Stimulated activated naive CD8-positive, alpha-beta T cell treated with anti-CD3 and anti-CD28 coated beads, Interleukin-15, Interleukin-2, amounts not matched to agents 100 ng/mL and 50 ng/mL, for 24 hours (primary cell): ENCODE data around the gene IL1RAPL1.

Experiments
- H3K27ac Mint-ChIP-seq: one replicate; pipeline ENCODE4 v1.8.0; 2021; ENCODE audit warnings: mild to moderate bottlenecking, mixed read lengths
- H3K27me3 Mint-ChIP-seq: one replicate; pipeline ENCODE4 v1.8.0; 2021; ENCODE audit warnings: mixed read lengths
- H3K36me3 Mint-ChIP-seq: one replicate; pipeline ENCODE4 v1.8.0; 2021; ENCODE audit warnings: low read depth, mixed read lengths
- H3K4me1 Mint-ChIP-seq: one replicate; pipeline ENCODE4 v1.8.0; 2021; ENCODE audit warnings: low read depth, mixed read lengths
- H3K4me3 Mint-ChIP-seq: one replicate; pipeline ENCODE4 v1.8.0; 2021; ENCODE audit warnings: mild to moderate bottlenecking, mixed read lengths
- H3K9me3 Mint-ChIP-seq: one replicate; pipeline ENCODE4 v1.8.0; 2021; ENCODE audit warnings: mixed read lengths

Gene IL1RAPL1

GRCh38 chrX:29726811-29727210 lies 1139.6 kb downstream of the IL1RAPL1 start:
- H3K27ac Mint-ChIP-seq, result no peak overlapping the region
- no peaks in the 10 kb centered on the region for H3K9me3 Mint-ChIP-seq
- H3K27me3 Mint-ChIP-seq, result no peaks in the 10 kb centered on the region
- H3K4me3 Mint-ChIP-seq, result no peak overlapping the region
- no peaks in the 10 kb centered on the region for H3K4me1 Mint-ChIP-seq
- no peaks in the 10 kb centered on the region for H3K36me3 Mint-ChIP-seq

GRCh38 chrX:29728639-29729038 lies 1141.4 kb downstream of the IL1RAPL1 start:
- H3K9me3 Mint-ChIP-seq, result peaks cover 5% of the 10 kb centered on the region
- H3K27ac Mint-ChIP-seq, result no peak overlapping the region
- no peaks in the 10 kb centered on the region for H3K4me1 Mint-ChIP-seq

DNA sequence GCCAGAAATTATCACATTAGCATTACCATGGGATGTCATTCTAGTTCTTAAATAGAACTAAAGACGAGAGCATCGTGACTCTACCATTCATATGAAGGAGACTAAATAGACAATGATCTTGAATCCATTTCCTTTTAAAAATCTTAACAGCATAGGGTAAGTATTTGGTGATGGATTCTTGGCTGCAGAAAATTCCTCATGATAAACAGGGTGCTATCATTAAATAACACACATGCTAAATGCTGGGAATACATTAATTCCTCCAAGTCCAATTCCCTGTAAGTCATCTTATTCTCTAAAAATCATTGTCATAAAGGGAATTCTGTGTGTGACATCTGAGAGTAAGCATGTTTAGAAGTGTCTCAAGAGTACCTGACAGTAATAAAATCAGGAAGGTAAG lies 1157.7 kb downstream of the IL1RAPL1 start:
- Mint-ChIP-seq H3K4me3 (no peak overlapping the region), H3K36me3 (no peaks in the 10 kb centered on the region), H3K27ac (no peak overlapping the region), H3K27me3 (no peaks in the 10 kb centered on the region), H3K4me1 (no peaks in the 10 kb centered on the region), H3K9me3 (no peaks in the 10 kb centered on the region)

More at GRCh38 chrX:29728639-29729038, 1141.4 kb downstream of the IL1RAPL1 start:
- Mint-ChIP-seq H3K27me3 (no peaks in the 10 kb centered on the region), H3K36me3 (no peaks in the 10 kb centered on the region), H3K4me3 (no peak overlapping the region)

GRCh38 chrX:29746326-29746725 lies 1159.1 kb downstream of the IL1RAPL1 start:
- Mint-ChIP-seq H3K27me3 (no peaks in the 10 kb centered on the region), H3K27ac (no peak overlapping the region), H3K36me3 (no peaks in the 10 kb centered on the region), H3K4me3 (no peak overlapping the region), H3K4me1 (no peaks in the 10 kb centered on the region), H3K9me3 (no peaks in the 10 kb centered on the region)

- Mint-ChIP-seq H3K27ac (no peak overlapping the region), H3K27me3 (no peaks in the 10 kb centered on the region), H3K9me3 (no peaks in the 10 kb centered on the region), H3K36me3 (no peaks in the 10 kb centered on the region), H3K4me1 (no peaks in the 10 kb centered on the region), H3K4me3 (no peak overlapping the region)
Observed at GRCh38 chrX:29762006-29762405, 1174.8 kb downstream of the IL1RAPL1 start.

DNA sequence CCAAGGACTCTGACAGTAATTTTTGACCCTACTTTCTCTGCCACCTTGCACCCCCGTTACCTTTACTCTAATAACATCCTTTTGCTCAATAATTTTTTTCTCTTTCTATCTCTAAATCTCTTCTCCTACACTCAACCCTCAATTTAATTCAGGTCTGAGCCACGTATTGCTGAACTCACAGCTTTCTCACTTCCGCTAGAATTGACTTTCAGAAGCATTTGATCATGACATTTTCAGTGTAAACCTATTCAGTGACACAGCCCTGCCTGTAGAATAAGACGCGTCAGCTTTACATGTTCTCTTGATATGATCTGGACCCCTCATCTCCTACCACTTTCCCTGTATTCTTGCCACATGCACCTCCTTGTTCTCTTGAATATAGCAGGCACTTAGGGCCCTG lies 1188.6 kb downstream of the IL1RAPL1 start:
- H3K4me1 Mint-ChIP-seq, result no peaks in the 10 kb centered on the region
- H3K27ac Mint-ChIP-seq, result no peak overlapping the region
- peaks cover 4% of the 10 kb centered on the region for H3K9me3 Mint-ChIP-seq
- H3K27me3 Mint-ChIP-seq, result no peaks in the 10 kb centered on the region
- H3K4me3 Mint-ChIP-seq, result no peak overlapping the region
- H3K36me3 Mint-ChIP-seq, result no peaks in the 10 kb centered on the region

- no peaks in the 10 kb centered on the region for H3K27me3 Mint-ChIP-seq
Observed at GRCh38 chrX:29787656-29788055, 1200.4 kb downstream of the IL1RAPL1 start.

GRCh38 chrX:29788991-29789699 lies 1201.9 kb downstream of the IL1RAPL1 start:
- Mint-ChIP-seq H3K4me1 (no peaks in the 10 kb centered on the region), H3K4me3 (no peak overlapping the region), H3K9me3 (no peaks in the 10 kb centered on the region), H3K27me3 (no peaks in the 10 kb centered on the region), H3K27ac (no peak overlapping the region), H3K36me3 (no peaks in the 10 kb centered on the region)

More at GRCh38 chrX:29787656-29788055, 1200.4 kb downstream of the IL1RAPL1 start:
- no peaks in the 10 kb centered on the region for H3K36me3 Mint-ChIP-seq
- H3K9me3 Mint-ChIP-seq, result peaks cover 4% of the 10 kb centered on the region
- H3K27ac Mint-ChIP-seq, result no peak overlapping the region
- H3K4me3 Mint-ChIP-seq, result no peak overlapping the region
- H3K4me1 Mint-ChIP-seq, result no peaks in the 10 kb centered on the region

GRCh38 chrX:29792335-29792734 lies 1205.1 kb downstream of the IL1RAPL1 start:
- no peak overlapping the region for H3K27ac Mint-ChIP-seq
- no peaks in the 10 kb centered on the region for H3K36me3 Mint-ChIP-seq
- H3K27me3 Mint-ChIP-seq, result no peaks in the 10 kb centered on the region
- H3K4me1 Mint-ChIP-seq, result no peaks in the 10 kb centered on the region
- H3K4me3 Mint-ChIP-seq, result no peak overlapping the region
- no peaks in the 10 kb centered on the region for H3K9me3 Mint-ChIP-seq

DNA sequence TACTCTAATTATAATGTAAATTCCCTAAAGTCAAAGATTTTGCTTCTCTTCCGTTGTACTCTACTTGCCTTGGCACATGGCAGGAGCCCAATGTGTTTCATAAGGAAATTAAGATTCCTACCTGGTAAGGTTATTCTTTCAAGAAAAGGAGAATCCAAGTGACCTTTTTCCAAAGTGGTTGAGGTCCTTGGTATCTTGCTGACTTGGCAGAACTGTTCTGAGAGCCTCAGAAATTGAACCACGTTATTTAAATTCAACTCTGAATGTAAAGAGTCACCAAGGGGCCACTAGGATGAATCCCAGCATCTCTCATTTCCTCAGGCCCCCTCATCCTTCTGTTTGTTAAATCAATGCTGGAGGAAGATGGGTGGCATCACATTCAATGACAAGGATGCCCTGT lies 1209.9 kb downstream of the IL1RAPL1 start:
- H3K27me3 Mint-ChIP-seq, result no peaks in the 10 kb centered on the region
- no peaks in the 10 kb centered on the region for H3K4me1 Mint-ChIP-seq
- no peak overlapping the region for H3K27ac Mint-ChIP-seq
- H3K9me3 Mint-ChIP-seq, result peaks cover 4% of the 10 kb centered on the region
- no peaks in the 10 kb centered on the region for H3K36me3 Mint-ChIP-seq
- H3K4me3 Mint-ChIP-seq, result no peak overlapping the region

DNA sequence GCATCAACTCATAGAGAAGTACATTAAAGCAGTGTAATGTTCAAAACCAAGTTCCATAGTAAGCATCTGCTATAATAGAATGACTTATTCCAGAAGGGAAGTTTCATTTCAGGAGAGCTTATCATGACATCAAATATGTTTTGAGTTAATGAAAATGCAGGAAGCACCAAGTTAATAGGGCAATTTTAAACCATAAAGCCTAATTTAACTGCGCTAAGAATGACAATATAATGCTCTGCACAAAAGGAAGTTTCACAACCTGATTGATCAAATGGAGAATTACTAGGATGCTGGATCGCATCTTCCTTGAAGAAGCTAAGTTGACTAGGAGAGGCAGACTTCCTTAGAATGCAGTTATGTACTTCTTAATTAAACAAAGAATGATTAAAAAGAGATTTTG lies 1211.2 kb downstream of the IL1RAPL1 start:
- Mint-ChIP-seq H3K36me3 (no peaks in the 10 kb centered on the region), H3K4me3 (no peak overlapping the region), H3K9me3 (peaks cover 4% of the 10 kb centered on the region), H3K27me3 (no peaks in the 10 kb centered on the region), H3K4me1 (no peaks in the 10 kb centered on the region), H3K27ac (no peak overlapping the region)

- Mint-ChIP-seq H3K4me3 (no peak overlapping the region), H3K27me3 (no peaks in the 10 kb centered on the region), H3K4me1 (no peaks in the 10 kb centered on the region), H3K36me3 (no peaks in the 10 kb centered on the region), H3K27ac (no peak overlapping the region), H3K9me3 (peaks cover 4% of the 10 kb centered on the region)
Observed at GRCh38 chrX:29813174-29813573, 1225.9 kb downstream of the IL1RAPL1 start.

DNA sequence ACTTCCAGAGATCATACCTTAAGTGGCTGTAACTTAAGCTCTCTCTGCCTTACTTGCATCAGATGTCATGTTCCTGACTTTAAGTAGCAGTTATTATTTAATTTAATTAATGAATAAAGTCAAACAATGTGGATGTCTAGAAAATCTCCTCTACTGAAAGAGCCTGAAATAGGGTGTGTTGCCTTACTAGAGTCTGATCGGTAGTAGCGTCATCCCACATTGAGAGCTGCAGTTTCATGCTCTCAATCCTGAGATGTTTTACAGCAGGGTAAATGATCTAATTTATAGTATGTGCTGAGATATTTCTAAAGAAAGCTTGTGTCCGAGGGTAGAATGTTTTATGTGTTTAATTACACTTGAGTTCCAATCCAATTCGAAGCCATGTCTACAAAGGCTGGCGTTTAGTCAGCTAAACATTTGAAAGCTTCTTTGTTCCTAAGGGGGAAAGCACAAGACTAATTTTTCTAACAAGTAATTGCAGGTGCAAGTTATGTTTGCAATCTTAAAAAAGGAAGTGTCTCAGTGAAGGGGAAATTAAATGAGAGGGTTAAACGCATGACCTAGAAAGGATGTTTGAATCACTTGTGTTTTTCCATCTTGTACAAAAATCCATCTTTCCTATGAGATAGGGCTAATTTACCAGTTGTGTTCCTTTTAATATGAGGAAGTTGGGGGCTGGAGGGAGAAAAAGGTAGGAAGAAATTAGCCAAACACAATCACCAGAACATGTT lies 1237.1 kb downstream of the IL1RAPL1 start:
- Mint-ChIP-seq H3K9me3 (no peaks in the 10 kb centered on the region), H3K4me1 (no peaks in the 10 kb centered on the region), H3K36me3 (no peaks in the 10 kb centered on the region), H3K4me3 (no peak overlapping the region), H3K27me3 (no peaks in the 10 kb centered on the region), H3K27ac (no peak overlapping the region)

DNA sequence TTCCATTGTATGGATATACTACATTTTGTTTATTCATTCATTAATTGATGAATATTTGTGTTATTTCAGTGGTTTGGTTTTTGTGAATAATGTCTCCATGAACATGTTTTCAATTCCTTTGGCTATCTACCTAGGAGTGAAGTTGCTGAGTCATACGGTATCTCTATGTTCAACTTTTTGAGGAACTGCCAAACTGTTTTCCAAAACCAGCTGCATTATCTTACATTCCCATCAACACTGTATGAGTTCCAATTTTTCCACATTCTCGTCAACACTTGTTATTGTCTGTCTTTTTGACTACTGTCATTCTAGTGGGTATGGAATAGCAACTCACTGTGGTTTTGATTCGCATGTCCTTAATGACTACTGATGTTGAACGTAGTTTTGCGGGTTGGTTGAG lies 1239.5 kb downstream of the IL1RAPL1 start:
- Mint-ChIP-seq H3K27me3 (no peaks in the 10 kb centered on the region), H3K4me3 (no peak overlapping the region), H3K4me1 (no peaks in the 10 kb centered on the region), H3K36me3 (no peaks in the 10 kb centered on the region), H3K9me3 (no peaks in the 10 kb centered on the region), H3K27ac (no peak overlapping the region)

DNA sequence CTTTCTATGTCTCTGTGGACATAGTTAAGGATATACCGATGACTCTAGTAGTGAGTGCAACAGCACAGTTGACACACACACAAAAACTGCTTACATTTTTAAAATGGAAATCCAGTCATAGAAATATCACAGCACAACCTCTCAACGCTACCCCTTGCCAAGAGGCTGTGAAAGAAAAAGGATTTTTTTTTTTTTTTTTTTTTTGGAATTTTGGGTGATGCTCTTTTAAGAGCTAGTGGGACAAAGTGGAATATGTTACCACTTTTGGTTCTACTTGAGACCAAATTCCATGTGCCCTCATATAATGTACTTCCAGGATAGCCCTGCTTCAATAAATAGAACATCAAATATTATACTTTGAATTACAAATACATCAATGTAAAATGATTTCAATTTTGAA lies 1247.1 kb downstream of the IL1RAPL1 start:
- no peak overlapping the region for H3K27ac Mint-ChIP-seq
- no peaks in the 10 kb centered on the region for H3K4me1 Mint-ChIP-seq
- no peaks in the 10 kb centered on the region for H3K36me3 Mint-ChIP-seq
- no peak overlapping the region for H3K4me3 Mint-ChIP-seq
- no peaks in the 10 kb centered on the region for H3K9me3 Mint-ChIP-seq
- no peaks in the 10 kb centered on the region for H3K27me3 Mint-ChIP-seq

DNA sequence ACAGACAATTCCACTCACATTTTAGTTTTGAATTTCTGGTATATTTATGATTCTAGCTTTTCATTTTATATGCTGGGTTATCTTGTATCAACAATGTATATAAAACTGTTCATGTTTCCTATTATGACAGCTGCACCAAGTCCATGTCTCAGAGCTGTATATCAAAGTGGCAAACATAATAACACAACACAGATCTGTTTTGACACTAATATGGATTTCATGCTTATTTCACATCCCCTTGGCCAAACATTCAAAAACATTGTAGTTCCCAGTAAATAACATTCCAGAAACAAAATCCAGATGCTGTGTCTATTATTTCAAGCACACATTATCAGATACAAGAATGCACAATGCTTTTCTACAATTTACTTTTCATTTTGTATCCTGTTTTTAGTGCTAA lies 1247.5 kb downstream of the IL1RAPL1 start:
- Mint-ChIP-seq H3K27me3 (no peaks in the 10 kb centered on the region), H3K4me3 (no peak overlapping the region), H3K4me1 (no peaks in the 10 kb centered on the region), H3K27ac (no peak overlapping the region), H3K9me3 (no peaks in the 10 kb centered on the region), H3K36me3 (no peaks in the 10 kb centered on the region)
